ENCODE measurements around the gene SSTR3. TPM values are rescaled to one million over a fixed set of nuclear protein-coding genes. Genes with fewer than 3 reads are reported as not detected.

Gene SSTR3
- total and polyA plus RNA-seq, 2 donors (not counting 1 experiment from before 2014, with no cell fraction given), result not detected

DNA sequence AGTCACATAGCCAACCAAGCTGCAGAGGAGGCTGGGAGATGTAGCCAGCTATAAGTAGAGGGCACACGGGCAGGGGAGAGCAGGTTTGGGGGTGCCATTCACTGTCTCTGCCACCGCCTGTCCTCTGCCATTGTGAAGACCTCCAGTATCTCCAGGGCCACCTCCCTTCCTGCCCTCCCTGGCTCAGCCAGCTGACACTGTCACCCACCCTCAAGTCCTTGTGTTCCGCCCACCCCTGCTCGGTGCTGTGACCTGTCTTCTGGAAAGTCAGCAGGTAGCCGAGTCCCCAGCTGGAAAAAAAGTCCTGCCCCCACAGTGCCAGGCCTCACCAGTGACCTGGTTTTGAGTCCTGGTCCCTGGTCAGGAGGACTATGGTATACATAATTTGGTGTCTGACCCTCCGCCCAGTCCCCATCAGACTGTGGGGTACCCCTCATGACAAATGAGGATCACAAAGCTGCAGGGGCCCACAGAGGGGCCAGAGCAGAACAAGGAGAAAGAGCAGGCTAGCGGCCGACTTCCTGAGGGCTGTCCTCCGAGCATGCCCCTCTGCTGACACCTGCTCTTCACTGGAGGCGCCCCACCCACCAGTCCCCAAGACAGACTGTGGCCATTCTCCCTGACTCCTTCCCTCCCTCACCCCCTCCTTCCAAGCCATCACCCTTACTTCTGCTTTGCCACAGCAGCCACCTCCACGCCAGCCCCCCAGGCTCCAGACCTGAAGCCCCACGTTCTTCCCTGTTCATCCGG lies 55.4 kb downstream of the SSTR3 start:
- Histone ChIP-seq H3K4me2 (ENCODE audit: extremely low read depth, insufficient read depth, low read length) (no peak overlapping the region), H3K27ac (ENCODE audit: insufficient read depth, low read length) (no peak overlapping the region), H3K79me2 (ENCODE audit: control insufficient read depth, insufficient read depth, low read length) (no peaks in the 10 kb centered on the region), H3K9ac (ENCODE audit: insufficient read depth, low read length) (no peak overlapping the region), H3K27me3 (ENCODE audit: control insufficient read depth, insufficient read depth, low read length) (peaks cover 5% of the 10 kb centered on the region), H3K4me1 (ENCODE audit: control insufficient read depth, extremely low read depth, insufficient read depth, low read length) (no peaks in the 10 kb centered on the region), H3K9me3 (ENCODE audit: control insufficient read depth, insufficient read depth, low read depth, low read length) (no peaks in the 10 kb centered on the region), H3K36me3 (ENCODE audit: control insufficient read depth, insufficient read depth, low read length) (no peaks in the 10 kb centered on the region), H3K4me3 (replicated peaks in 1 of 4; ENCODE audit: control extremely low read depth in 1 of 4, insufficient read depth in 1 of 4, low read depth in 3 of 4, low read length in 4 of 4) (no peak overlapping the region), H2AFZ (ENCODE audit: low read length) (no peak overlapping the region), H4K20me1 (ENCODE audit: control insufficient read depth, extremely low read depth, insufficient read depth, low read length) (no peaks in the 10 kb centered on the region)
- DNase-seq (ENCODE audit: low read depth in 2 of 2), result no peak
- TF ChIP-seq, protein P1, sequence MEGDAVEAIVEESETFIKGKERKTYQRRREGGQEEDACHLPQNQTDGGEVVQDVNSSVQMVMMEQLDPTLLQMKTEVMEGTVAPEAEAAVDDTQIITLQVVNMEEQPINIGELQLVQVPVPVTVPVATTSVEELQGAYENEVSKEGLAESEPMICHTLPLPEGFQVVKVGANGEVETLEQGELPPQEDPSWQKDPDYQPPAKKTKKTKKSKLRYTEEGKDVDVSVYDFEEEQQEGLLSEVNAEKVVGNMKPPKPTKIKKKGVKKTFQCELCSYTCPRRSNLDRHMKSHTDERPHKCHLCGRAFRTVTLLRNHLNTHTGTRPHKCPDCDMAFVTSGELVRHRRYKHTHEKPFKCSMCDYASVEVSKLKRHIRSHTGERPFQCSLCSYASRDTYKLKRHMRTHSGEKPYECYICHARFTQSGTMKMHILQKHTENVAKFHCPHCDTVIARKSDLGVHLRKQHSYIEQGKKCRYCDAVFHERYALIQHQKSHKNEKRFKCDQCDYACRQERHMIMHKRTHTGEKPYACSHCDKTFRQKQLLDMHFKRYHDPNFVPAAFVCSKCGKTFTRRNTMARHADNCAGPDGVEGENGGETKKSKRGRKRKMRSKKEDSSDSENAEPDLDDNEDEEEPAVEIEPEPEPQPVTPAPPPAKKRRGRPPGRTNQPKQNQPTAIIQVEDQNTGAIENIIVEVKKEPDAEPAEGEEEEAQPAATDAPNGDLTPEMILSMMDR (conservative IDR thresholded peaks at IDR 0.05 in 1 of 2, IDR thresholded peaks at IDR 0.05 in 1 of 2; ENCODE audit: low read depth in 1 of 2, low read length in 2 of 2), result no peak
- no peak for TF ChIP-seq EZH2 (IDR thresholded peaks at IDR 0.05; ENCODE audit: low read length, missing control alignments)

DNA sequence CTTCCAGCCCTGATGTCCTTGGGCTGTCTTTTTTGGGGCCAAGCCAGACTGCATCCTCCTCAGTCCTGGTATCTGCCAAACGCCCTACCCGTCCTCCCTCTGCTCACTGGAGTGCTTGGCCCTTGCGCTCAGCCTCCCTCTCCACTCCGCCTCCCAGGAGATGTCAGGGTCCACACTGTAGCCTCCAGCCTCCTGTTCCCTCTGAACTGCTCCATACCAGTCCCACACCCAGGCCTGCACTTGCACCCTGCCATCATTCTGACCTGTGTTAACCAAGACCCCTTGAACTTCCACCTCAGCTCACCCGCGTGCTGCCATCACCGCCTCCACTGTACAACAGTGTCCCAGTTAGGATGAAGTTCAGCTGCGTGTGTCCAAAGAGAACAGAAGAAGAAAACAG lies 56.3 kb downstream of the SSTR3 start:
- H3K79me2 ChIP-seq (ENCODE audit: control insufficient read depth, insufficient read depth, low read length), result no peaks in the 10 kb centered on the region
- no peaks in the 10 kb centered on the region for H3K9me3 ChIP-seq (ENCODE audit: control insufficient read depth, insufficient read depth, low read depth, low read length)
- no peak overlapping the region for H3K4me2 ChIP-seq (ENCODE audit: extremely low read depth, insufficient read depth, low read length)
- H3K27ac ChIP-seq (ENCODE audit: insufficient read depth, low read length), result no peak overlapping the region
- no peak overlapping the region for H2AFZ ChIP-seq (ENCODE audit: low read length)
- peaks cover 5% of the 10 kb centered on the region for H3K27me3 ChIP-seq (ENCODE audit: control insufficient read depth, insufficient read depth, low read length)
- H3K4me1 ChIP-seq (ENCODE audit: control insufficient read depth, extremely low read depth, insufficient read depth, low read length), result no peaks in the 10 kb centered on the region
- no peaks in the 10 kb centered on the region for H3K36me3 ChIP-seq (ENCODE audit: control insufficient read depth, insufficient read depth, low read length)
- DNase-seq (ENCODE audit: low read depth in 2 of 2), result no peak
- TF ChIP-seq, protein P1 (conservative IDR thresholded peaks at IDR 0.05 in 1 of 2, IDR thresholded peaks at IDR 0.05 in 1 of 2; ENCODE audit: low read depth in 1 of 2, low read length in 2 of 2), result no peak
- no peak for TF ChIP-seq EZH2 (IDR thresholded peaks at IDR 0.05; ENCODE audit: low read length, missing control alignments)
- no peak overlapping the region for H3K4me3 ChIP-seq (replicated peaks in 1 of 4; ENCODE audit: control extremely low read depth in 1 of 4, insufficient read depth in 1 of 4, low read depth in 3 of 4, low read length in 4 of 4)
- no peak overlapping the region for H3K9ac ChIP-seq (ENCODE audit: insufficient read depth, low read length)
- H4K20me1 ChIP-seq (ENCODE audit: control insufficient read depth, extremely low read depth, insufficient read depth, low read length), result no peaks in the 10 kb centered on the region

DNA sequence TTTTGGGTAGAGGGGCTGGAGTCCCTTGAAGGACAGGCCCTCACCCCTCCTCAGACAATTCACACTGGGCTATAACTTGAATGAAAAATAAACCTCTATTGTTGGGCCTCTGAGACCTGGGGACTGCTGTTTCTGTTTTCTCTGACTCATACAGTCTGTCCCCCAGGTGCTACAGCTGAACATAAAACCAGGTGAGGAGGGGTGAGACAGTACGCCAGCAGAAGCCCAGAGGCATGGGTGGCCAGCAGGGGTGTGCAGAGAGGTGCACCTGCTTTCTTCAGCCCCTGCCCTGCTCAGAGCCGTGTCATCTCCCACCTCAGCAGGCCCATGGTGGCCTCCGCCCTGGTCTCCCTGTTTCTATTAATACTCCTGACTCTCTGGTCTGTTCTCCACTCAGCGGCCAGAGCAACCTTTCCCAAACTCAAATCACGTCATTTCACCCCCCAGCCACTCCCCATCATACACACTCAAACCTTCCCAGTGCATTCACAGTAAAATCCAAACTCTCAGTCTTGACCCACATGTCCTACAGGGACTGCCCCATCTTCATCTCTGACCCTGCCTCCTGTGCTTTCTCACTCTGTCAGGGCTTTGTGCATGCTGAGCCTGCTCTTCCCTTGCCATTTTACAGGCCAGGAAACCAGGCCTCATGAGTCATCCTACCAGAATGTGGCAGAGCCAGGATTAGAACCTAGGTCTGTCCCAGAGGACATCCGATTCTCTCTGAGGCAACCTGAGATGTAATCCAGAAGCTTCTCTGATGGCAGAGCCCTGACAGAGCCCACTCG lies 57.2 kb downstream of the SSTR3 start:
- Histone ChIP-seq H3K4me1 (ENCODE audit: control insufficient read depth, extremely low read depth, insufficient read depth, low read length) (no peaks in the 10 kb centered on the region), H3K9me3 (ENCODE audit: control insufficient read depth, insufficient read depth, low read depth, low read length) (no peaks in the 10 kb centered on the region), H3K27me3 (ENCODE audit: control insufficient read depth, insufficient read depth, low read length) (peaks cover 3% of the 10 kb centered on the region), H2AFZ (ENCODE audit: low read length) (no peak overlapping the region), H3K36me3 (ENCODE audit: control insufficient read depth, insufficient read depth, low read length) (no peaks in the 10 kb centered on the region), H3K79me2 (ENCODE audit: control insufficient read depth, insufficient read depth, low read length) (no peaks in the 10 kb centered on the region), H3K9ac (ENCODE audit: insufficient read depth, low read length) (no peak overlapping the region), H3K4me3 (replicated peaks in 1 of 4; ENCODE audit: control extremely low read depth in 1 of 4, insufficient read depth in 1 of 4, low read depth in 3 of 4, low read length in 4 of 4) (no peak overlapping the region), H3K4me2 (ENCODE audit: extremely low read depth, insufficient read depth, low read length) (no peak overlapping the region), H3K27ac (ENCODE audit: insufficient read depth, low read length) (no peak overlapping the region), H4K20me1 (ENCODE audit: control insufficient read depth, extremely low read depth, insufficient read depth, low read length) (no peaks in the 10 kb centered on the region)
- DNase-seq (ENCODE audit: low read depth in 2 of 2), result no peak
- TF ChIP-seq EZH2 (IDR thresholded peaks at IDR 0.05; ENCODE audit: low read length, missing control alignments), result no peak
- TF ChIP-seq, protein P1 (conservative IDR thresholded peaks at IDR 0.05 in 1 of 2, IDR thresholded peaks at IDR 0.05 in 1 of 2; ENCODE audit: low read depth in 1 of 2, low read length in 2 of 2), result no peak
